ENCODE data around the gene GDF11. TPM values are rescaled to one million over a fixed set of nuclear protein-coding genes. Genes with fewer than 3 reads are reported as not detected.
A peak's percentile ranks its signal among the peaks of the same experiment; 100 is the strongest.

The GDF11 gene
- total and polyA plus RNA-seq, 4 donors = 3.0 to 9.4 (median 5.4) TPM

GRCh38 chr12:55738123-55739024 lies 4.5 kb upstream of the GDF11 start:
- Histone ChIP-seq H3K9me3 (ENCODE audit: control insufficient read depth, low read length) (no peaks in the 10 kb centered on the region), H3K27ac (ENCODE audit: low read depth in 1 of 2, low read length in 2 of 2) (peak overlapping the region in 1 of 2 donors; percentile 80), H3K27me3 (ENCODE audit: control insufficient read depth in 1 of 2, insufficient read depth in 2 of 2, low read length in 1 of 2) (no peaks in the 10 kb centered on the region), H3K4me3 (ENCODE audit: low read length in 2 of 2) (peak overlapping the region; percentile 52 to 81), H3K36me3 (ENCODE audit: control insufficient read depth in 1 of 2, insufficient read depth in 2 of 2, low read length in 1 of 2) (no peaks in the 10 kb centered on the region), H3K4me1 (ENCODE audit: control insufficient read depth in 1 of 2, insufficient read depth in 2 of 2, low read length in 2 of 2) (no peaks in the 10 kb centered on the region)
- peak; percentile 90 for ATAC-seq (ENCODE audit: low FRiP score)
- 0 to 1% methylated on average over 14 of the region's 14 CpGs for WGBS, 2 donors
- peak; percentile 91 to 92 for DNase-seq
- intact Hi-C loops (cut with DNase I) = loop anchor here (5.0 to 10.0 kb wide), 3 partner anchors 59 to 226 kb away; partner anchors contain the start of genes CDK2 (in 1 of the 2) and PMEL (in 1 of the 2)

- Histone ChIP-seq H3K36me3 (ENCODE audit: control insufficient read depth in 1 of 2, insufficient read depth in 2 of 2, low read length in 1 of 2) (no peaks in the 10 kb centered on the region), H3K27me3 (ENCODE audit: control insufficient read depth in 1 of 2, insufficient read depth in 2 of 2, low read length in 1 of 2) (no peaks in the 10 kb centered on the region), H3K4me1 (ENCODE audit: control insufficient read depth in 1 of 2, insufficient read depth in 2 of 2, low read length in 2 of 2) (no peaks in the 10 kb centered on the region), H3K4me3 (ENCODE audit: low read length in 2 of 2) (no peak overlapping the region), H3K27ac (ENCODE audit: low read depth in 1 of 2, low read length in 2 of 2) (no peak overlapping the region), H3K9me3 (ENCODE audit: control insufficient read depth, low read length) (no peaks in the 10 kb centered on the region)
- intact Hi-C loops (cut with DNase I) = loop anchor here (5.0 to 10.0 kb wide), 3 partner anchors 58 to 226 kb away; partner anchors contain the start of genes CDK2 (in 1 of the 2) and PMEL (in 1 of the 2)
- 58 to 62% methylated on average over 2 of the region's 2 CpGs for WGBS, 2 donors
- DNase-seq (no peak), ATAC-seq (ENCODE audit: low FRiP score) (no peak)
These were observed 3.9 kb upstream of the GDF11 start for GRCh38 chr12:55739025-55739378.

DNA sequence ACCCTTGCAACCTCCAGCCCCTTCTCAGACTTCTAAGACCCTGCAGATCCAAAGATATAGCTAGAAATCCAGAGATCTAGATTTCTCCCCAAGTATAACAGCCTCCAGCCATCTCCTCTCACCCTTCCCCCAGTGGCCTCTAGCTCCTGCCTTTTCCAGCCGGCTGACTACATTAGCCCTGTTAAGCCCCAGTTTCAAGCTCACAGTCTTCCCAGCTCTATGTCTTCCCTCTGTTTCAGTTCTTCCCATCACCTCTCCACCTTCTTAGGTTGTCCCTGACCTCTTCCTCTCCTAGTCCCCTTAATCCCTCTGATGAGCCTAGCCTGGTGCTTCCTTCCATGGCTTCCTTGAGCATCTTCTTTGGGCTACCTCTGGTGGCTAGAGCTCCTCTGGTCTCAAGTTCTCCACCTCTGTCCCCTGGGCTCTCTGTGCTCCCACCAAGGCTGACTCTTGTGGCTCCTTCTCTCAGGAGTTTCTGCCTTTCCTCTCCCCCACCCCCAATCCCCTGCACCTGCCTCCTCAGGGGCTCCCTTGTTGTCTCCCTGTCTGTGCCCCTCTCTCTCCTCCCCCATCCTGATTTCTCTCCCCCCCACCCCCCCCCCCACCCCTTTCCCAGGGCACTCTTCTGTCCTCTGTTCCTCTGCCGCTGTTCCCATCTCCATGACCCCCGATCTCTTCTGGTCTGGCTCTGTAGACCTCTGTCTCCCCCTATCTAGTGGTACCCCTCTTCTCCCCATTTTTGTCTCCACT lies 816 bp upstream of the GDF11 start:
- H3K27me3 ChIP-seq (ENCODE audit: control insufficient read depth in 1 of 2, insufficient read depth in 2 of 2, low read length in 1 of 2) = no peaks in the 10 kb centered on the region
- DNase-seq (no peak), ATAC-seq (ENCODE audit: low FRiP score) (no peak)
- H3K27ac ChIP-seq (ENCODE audit: low read depth in 1 of 2, low read length in 2 of 2) = no peak overlapping the region
- intact Hi-C loops (cut with DNase I) = loop anchor here (2.0 to 5.0 kb wide), 3 partner anchors 85 to 200 kb away; partner anchors contain the start of gene DNAJC14 (in 1 of the 2)
- no peaks in the 10 kb centered on the region for H3K9me3 ChIP-seq (ENCODE audit: control insufficient read depth, low read length)
- H3K4me3 ChIP-seq (ENCODE audit: low read length in 2 of 2) = no peak overlapping the region
- H3K36me3 ChIP-seq (ENCODE audit: control insufficient read depth in 1 of 2, insufficient read depth in 2 of 2, low read length in 1 of 2) = no peaks in the 10 kb centered on the region
- WGBS, 2 donors = 19 to 22% methylated on average over 3 of the region's 3 CpGs
- no peaks in the 10 kb centered on the region for H3K4me1 ChIP-seq (ENCODE audit: control insufficient read depth in 1 of 2, insufficient read depth in 2 of 2, low read length in 2 of 2)

- H3K27me3 ChIP-seq (ENCODE audit: control insufficient read depth in 1 of 2, insufficient read depth in 2 of 2, low read length in 1 of 2) = no peaks in the 10 kb centered on the region
- H3K36me3 ChIP-seq (ENCODE audit: control insufficient read depth in 1 of 2, insufficient read depth in 2 of 2, low read length in 1 of 2) = no peaks in the 10 kb centered on the region
- H3K27ac ChIP-seq (ENCODE audit: low read depth in 1 of 2, low read length in 2 of 2) = peak overlapping the region in 1 of 2 donors; percentile 87
- no peaks in the 10 kb centered on the region for H3K9me3 ChIP-seq (ENCODE audit: control insufficient read depth, low read length)
- H3K4me3 ChIP-seq (ENCODE audit: low read length in 2 of 2) = peak overlapping the region; percentile 75 to 97
- DNase-seq = peak; percentile 77 to 87
- ATAC-seq (ENCODE audit: low FRiP score) = peak; percentile 37
- no peaks in the 10 kb centered on the region for H3K4me1 ChIP-seq (ENCODE audit: control insufficient read depth in 1 of 2, insufficient read depth in 2 of 2, low read length in 2 of 2)
- intact Hi-C loops (cut with DNase I) = loop anchor here (5.0 kb wide), 2 partner anchors 84 to 199 kb away; partner anchors contain the start of gene DNAJC14 (in 1 of the 2)
- 0% methylated on average over 58 to 73 of the region's 73 CpGs for WGBS, 2 donors
These were observed 751 bp downstream of the GDF11 start for GRCh38 chr12:55743406-55744339.

DNA sequence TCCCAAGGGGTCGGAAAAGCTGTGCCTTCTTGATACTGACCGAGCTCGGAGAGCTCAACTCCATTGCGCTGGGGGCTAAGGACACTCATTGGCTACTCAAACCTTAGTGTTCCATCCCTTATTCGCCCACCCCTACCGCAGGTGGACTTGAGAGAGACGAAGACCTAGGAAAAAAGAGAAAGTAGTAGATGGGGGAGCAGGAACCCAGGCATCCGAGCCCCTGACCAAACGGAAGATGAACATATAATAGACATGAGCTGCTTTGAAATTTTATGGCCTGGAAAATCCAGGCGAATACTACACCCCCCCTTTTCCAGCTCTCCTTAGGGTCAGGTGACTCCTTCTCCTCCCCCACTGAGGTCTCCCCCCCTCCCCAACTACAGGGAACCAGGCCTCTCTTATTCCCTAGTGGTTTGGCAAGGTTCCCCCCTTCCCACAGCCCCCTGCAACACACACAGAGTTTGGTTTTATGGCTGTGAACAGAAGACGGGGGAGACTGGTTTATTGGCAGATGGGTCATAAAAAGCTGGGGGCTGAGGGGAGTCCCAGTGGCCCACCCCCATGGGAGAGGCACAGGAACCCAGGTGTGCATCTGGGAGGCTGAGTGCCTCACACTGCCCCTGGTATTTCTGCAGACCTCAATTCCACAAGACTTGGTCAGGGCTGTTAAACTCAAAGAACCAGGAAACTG lies 1.6 kb downstream of the GDF11 start:
- Histone ChIP-seq H3K4me3 (ENCODE audit: low read length in 2 of 2) (no peak overlapping the region), H3K36me3 (ENCODE audit: control insufficient read depth in 1 of 2, insufficient read depth in 2 of 2, low read length in 1 of 2) (peaks cover 0 to 2% of the 10 kb centered on the region in 2 donors), H3K9me3 (ENCODE audit: control insufficient read depth, low read length) (no peaks in the 10 kb centered on the region), H3K27me3 (ENCODE audit: control insufficient read depth in 1 of 2, insufficient read depth in 2 of 2, low read length in 1 of 2) (no peaks in the 10 kb centered on the region), H3K4me1 (ENCODE audit: control insufficient read depth in 1 of 2, insufficient read depth in 2 of 2, low read length in 2 of 2) (no peaks in the 10 kb centered on the region), H3K27ac (ENCODE audit: low read depth in 1 of 2, low read length in 2 of 2) (no peak overlapping the region)
- 4 to 8% methylated on average over 11 of the region's 11 CpGs for WGBS, 2 donors
- intact Hi-C loops (cut with DNase I) = loop anchor here (5.0 kb wide), 3 partner anchors 38 to 198 kb away; partner anchors contain the start of gene DNAJC14 (in 1 of the 2)
- no peak for DNase-seq
- ATAC-seq (ENCODE audit: low FRiP score) = peak; percentile 27

DNA sequence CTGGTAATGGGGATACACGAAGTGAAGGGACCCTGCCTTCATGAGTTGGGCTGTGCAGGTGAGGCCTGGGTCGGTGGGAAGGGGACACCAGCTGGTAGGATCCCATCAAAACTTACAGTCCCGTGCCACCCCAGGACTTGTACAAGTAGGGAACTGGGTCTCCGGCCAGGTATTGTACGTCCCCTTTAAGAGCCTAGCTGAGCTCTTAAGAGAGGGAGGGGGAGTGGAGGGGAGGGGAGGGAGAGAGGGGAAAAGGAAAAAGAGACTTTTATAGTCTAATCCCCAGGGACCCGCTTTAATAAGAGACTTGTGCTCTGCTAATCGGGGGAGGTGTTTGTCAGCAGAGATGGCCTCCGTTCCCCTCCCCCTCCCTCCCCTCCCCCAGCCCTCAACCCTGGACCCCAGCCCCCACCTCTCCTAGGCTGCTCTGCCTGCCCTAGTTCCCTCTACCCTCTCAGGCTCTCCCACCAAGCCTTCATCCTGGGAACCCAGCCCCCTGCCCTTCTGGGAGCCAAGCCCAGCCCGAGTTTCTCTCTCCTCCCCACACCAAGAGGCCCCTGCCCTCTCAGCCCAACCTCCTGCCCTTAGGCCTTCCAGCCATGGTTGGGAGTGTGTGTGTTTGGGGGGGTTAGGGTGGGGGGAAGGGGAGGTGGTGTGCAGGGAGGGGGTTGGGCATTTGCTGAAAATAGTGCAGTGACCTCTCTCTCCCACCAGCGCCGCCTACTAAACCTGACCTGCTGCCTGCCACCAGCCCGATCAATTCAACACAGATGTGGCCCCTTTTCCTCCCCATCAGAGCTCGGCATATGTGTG lies 2.6 kb downstream of the GDF11 start:
- Histone ChIP-seq H3K27ac (ENCODE audit: low read depth in 1 of 2, low read length in 2 of 2) (peak overlapping the region in 1 of 2 donors; percentile 37), H3K4me1 (ENCODE audit: control insufficient read depth in 1 of 2, insufficient read depth in 2 of 2, low read length in 2 of 2) (no peaks in the 10 kb centered on the region), H3K27me3 (ENCODE audit: control insufficient read depth in 1 of 2, insufficient read depth in 2 of 2, low read length in 1 of 2) (no peaks in the 10 kb centered on the region), H3K36me3 (ENCODE audit: control insufficient read depth in 1 of 2, insufficient read depth in 2 of 2, low read length in 1 of 2) (peaks cover 0 to 2% of the 10 kb centered on the region in 2 donors), H3K4me3 (ENCODE audit: low read length in 2 of 2) (no peak overlapping the region), H3K9me3 (ENCODE audit: control insufficient read depth, low read length) (no peaks in the 10 kb centered on the region)
- no peak for DNase-seq
- intact Hi-C loops (cut with DNase I) = loop anchor here in 1 of 2 donors (5.0 kb wide), 1 partner anchor 37 kb away; no protein-coding TSS in a partner anchor
- WGBS, 2 donors = 6 to 7% methylated on average over 12 to 13 of the region's 13 CpGs
- peak; percentile 23 for ATAC-seq (ENCODE audit: low FRiP score)
